ENCODE data around the gene PRAMEF1.
"Not testable (repeated sequence)": the region's sequence is repeated elsewhere in the genome, so short reads cannot be mapped to it uniquely, and the experiment has no call there.

Gene PRAMEF1

DNA sequence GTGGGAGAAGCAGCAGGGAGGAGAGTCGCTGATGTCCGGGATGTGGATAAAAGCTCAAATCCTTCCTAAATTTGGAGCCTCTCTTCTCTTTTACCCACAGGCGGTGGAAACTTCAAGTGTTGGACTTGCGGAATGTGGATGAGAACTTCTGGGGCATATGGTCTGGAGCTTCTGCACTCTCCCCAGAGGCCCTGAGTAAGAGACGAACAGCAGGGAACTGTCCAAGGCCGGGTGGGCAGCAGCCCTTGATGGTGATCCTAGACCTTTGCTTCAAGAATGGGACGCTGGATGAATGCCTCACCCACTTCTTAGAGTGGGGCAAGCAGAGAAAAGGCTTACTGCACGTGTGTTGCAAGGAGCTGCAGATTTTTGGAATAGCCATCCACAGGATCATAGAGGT is 15.8 kb upstream of the PRAMEF1 start:
- Histone ChIP-seq H3K4me3 (ENCODE audit: low read length) (no peak overlapping the region), H3K4me2 (ENCODE audit: low read length) (no peak overlapping the region), H2AFZ (ENCODE audit: low read depth, low read length) (no peak overlapping the region), H3K79me2 (ENCODE audit: low read length) (no peaks in the 10 kb centered on the region), H4K20me1 (ENCODE audit: insufficient read depth, low read length) (no peaks in the 10 kb centered on the region), H3K4me1 (ENCODE audit: low read length) (no peaks in the 10 kb centered on the region), H3K9me3 (ENCODE audit: insufficient read depth, low read length) (no peaks in the 10 kb centered on the region), H3K27ac (ENCODE audit: low read length) (no peak overlapping the region), H3K9ac (ENCODE audit: low read length) (no peak overlapping the region), H3K36me3 (replicated peaks; ENCODE audit: low read depth, low read length) (no peaks in the 10 kb centered on the region), H3K27me3 (ENCODE audit: low read depth, low read length) (no peaks in the 10 kb centered on the region)
- TF ChIP-seq EZH2phosphoT487 (IDR thresholded peaks at IDR 0.05; ENCODE audit: low read depth), result no peak
- TF ChIP-seq, protein P1, sequence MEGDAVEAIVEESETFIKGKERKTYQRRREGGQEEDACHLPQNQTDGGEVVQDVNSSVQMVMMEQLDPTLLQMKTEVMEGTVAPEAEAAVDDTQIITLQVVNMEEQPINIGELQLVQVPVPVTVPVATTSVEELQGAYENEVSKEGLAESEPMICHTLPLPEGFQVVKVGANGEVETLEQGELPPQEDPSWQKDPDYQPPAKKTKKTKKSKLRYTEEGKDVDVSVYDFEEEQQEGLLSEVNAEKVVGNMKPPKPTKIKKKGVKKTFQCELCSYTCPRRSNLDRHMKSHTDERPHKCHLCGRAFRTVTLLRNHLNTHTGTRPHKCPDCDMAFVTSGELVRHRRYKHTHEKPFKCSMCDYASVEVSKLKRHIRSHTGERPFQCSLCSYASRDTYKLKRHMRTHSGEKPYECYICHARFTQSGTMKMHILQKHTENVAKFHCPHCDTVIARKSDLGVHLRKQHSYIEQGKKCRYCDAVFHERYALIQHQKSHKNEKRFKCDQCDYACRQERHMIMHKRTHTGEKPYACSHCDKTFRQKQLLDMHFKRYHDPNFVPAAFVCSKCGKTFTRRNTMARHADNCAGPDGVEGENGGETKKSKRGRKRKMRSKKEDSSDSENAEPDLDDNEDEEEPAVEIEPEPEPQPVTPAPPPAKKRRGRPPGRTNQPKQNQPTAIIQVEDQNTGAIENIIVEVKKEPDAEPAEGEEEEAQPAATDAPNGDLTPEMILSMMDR (IDR thresholded peaks at IDR 0.05; ENCODE audit: low read depth, low read length), result no peak

DNA sequence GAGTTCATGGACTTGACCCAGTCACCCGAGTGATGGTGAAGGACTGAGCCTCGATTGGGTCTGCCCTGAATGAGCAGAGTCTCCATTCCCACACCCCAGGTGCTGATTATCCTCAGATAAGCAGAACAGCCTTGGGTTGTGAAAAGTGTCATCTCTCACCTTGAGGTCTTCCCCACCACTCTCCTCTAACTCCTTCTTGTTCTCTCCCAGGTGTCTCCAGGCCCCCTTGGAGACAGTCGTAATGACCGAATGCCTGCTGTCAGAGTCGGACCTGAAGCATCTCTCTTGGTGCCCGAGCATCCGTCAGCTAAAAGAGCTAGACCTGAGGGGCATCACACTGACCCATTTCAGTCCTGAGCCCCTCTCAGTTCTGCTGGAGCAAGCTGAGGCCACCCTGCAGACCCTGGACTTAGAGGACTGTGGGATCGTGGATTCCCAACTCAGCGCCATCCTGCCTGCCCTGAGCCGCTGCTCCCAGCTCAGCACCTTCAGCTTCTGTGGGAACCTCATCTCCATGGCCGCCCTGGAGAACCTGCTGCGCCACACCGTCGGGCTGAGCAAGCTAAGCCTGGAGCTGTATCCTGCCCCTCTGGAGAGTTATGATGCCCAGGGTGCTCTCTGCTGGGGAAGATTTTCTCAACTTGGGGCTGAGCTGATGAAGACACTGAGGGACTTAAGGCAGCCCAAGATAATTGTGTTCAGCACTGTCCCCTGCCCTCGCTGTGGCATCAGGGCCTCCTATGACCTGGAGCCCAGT is 14.2 kb upstream of the PRAMEF1 start:
- Histone ChIP-seq H3K27ac (ENCODE audit: low read length) (no peak overlapping the region), H3K4me3 (ENCODE audit: low read length) (no peak overlapping the region), H3K4me1 (ENCODE audit: low read length) (no peaks in the 10 kb centered on the region), H3K27me3 (ENCODE audit: low read depth, low read length) (no peaks in the 10 kb centered on the region), H3K9me3 (ENCODE audit: insufficient read depth, low read length) (no peaks in the 10 kb centered on the region), H3K36me3 (replicated peaks; ENCODE audit: low read depth, low read length) (no peaks in the 10 kb centered on the region), H3K4me2 (ENCODE audit: low read length) (no peak overlapping the region), H3K79me2 (ENCODE audit: low read length) (no peaks in the 10 kb centered on the region), H4K20me1 (ENCODE audit: insufficient read depth, low read length) (no peaks in the 10 kb centered on the region), H3K9ac (ENCODE audit: low read length) (no peak overlapping the region), H2AFZ (ENCODE audit: low read depth, low read length) (no peak overlapping the region)
- TF ChIP-seq, protein P1 (IDR thresholded peaks at IDR 0.05; ENCODE audit: low read depth, low read length), result no peak
- TF ChIP-seq EZH2phosphoT487 (IDR thresholded peaks at IDR 0.05; ENCODE audit: low read depth), result no peak

GRCh38 chr1:12778061-12778460 is 13.1 kb upstream of the PRAMEF1 start:
- Histone ChIP-seq H3K27ac (ENCODE audit: low read length) (no peak overlapping the region), H3K4me3 (ENCODE audit: low read length) (no peak overlapping the region), H4K20me1 (ENCODE audit: insufficient read depth, low read length) (no peaks in the 10 kb centered on the region), H3K36me3 (replicated peaks; ENCODE audit: low read depth, low read length) (no peaks in the 10 kb centered on the region), H3K4me2 (ENCODE audit: low read length) (no peak overlapping the region), H3K9ac (ENCODE audit: low read length) (no peak overlapping the region), H3K4me1 (ENCODE audit: low read length) (no peaks in the 10 kb centered on the region), H2AFZ (ENCODE audit: low read depth, low read length) (no peak overlapping the region), H3K79me2 (ENCODE audit: low read length) (no peaks in the 10 kb centered on the region), H3K9me3 (ENCODE audit: insufficient read depth, low read length) (no peaks in the 10 kb centered on the region), H3K27me3 (ENCODE audit: low read depth, low read length) (no peaks in the 10 kb centered on the region)
- no peak for TF ChIP-seq EZH2phosphoT487 (IDR thresholded peaks at IDR 0.05; ENCODE audit: low read depth)
- TF ChIP-seq, protein P1 (IDR thresholded peaks at IDR 0.05; ENCODE audit: low read depth, low read length), result no peak

DNA sequence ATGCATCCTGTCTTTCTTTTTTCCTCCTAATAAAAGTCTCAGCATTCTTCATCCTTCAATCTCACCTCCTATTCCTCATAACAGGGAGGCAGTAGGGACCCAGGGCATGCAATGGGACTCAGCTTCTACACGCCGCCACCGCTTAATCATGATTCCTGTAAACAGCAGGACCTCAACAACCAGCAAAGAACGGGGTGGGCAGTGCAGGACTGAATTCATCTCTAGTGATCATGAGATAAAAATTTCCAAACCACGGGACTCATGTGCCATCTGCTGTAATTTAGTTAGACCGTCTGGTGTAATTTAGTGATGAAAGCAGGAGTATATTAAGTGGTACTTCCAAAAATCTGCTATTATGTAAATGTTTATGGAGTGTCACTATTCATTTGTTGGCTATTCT is 12.3 kb upstream of the PRAMEF1 start:
- Histone ChIP-seq H3K4me1 (ENCODE audit: low read length) (no peaks in the 10 kb centered on the region), H2AFZ (ENCODE audit: low read depth, low read length) (no peak overlapping the region), H3K9ac (ENCODE audit: low read length) (no peak overlapping the region), H3K9me3 (ENCODE audit: insufficient read depth, low read length) (no peaks in the 10 kb centered on the region), H3K27me3 (ENCODE audit: low read depth, low read length) (no peaks in the 10 kb centered on the region), H3K4me3 (ENCODE audit: low read length) (no peak overlapping the region), H3K4me2 (ENCODE audit: low read length) (no peak overlapping the region), H3K36me3 (replicated peaks; ENCODE audit: low read depth, low read length) (no peaks in the 10 kb centered on the region), H4K20me1 (ENCODE audit: insufficient read depth, low read length) (no peaks in the 10 kb centered on the region), H3K27ac (ENCODE audit: low read length) (no peak overlapping the region), H3K79me2 (ENCODE audit: low read length) (no peaks in the 10 kb centered on the region)
- TF ChIP-seq EZH2phosphoT487 (IDR thresholded peaks at IDR 0.05; ENCODE audit: low read depth), result no peak
- TF ChIP-seq, protein P1 (IDR thresholded peaks at IDR 0.05; ENCODE audit: low read depth, low read length), result no peak

DNA sequence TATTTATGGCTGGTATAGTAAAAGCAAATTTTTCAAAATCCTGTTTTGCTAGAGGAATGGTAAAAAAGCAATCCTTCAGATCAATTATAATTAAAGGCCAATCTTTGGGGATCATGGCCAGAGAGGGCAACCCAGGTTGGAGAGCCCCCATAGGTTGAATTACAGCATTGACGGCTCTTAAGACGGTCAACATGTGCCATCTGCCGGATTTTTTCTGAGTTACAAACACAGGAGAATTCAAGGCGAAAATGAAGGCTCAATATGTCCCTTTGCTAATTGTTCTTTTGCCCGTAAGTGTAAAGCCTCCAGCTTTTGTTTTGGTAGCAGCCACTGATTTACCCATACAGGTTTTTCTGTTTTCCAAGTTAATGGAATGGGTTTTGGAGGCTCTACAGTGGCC is 9.7 kb upstream of the PRAMEF1 start:
- H3K27me3 ChIP-seq (ENCODE audit: low read depth, low read length); H4K20me1 ChIP-seq (ENCODE audit: insufficient read depth, low read length); H3K27ac ChIP-seq (ENCODE audit: low read length); H3K4me1 ChIP-seq (ENCODE audit: low read length); H3K4me3 ChIP-seq (ENCODE audit: low read length); H3K9ac ChIP-seq (ENCODE audit: low read length); H3K79me2 ChIP-seq (ENCODE audit: low read length); H3K4me2 ChIP-seq (ENCODE audit: low read length); H3K9me3 ChIP-seq (ENCODE audit: insufficient read depth, low read length); H3K36me3 ChIP-seq (replicated peaks; ENCODE audit: low read depth, low read length); H2AFZ ChIP-seq (ENCODE audit: low read depth, low read length): not testable (repeated sequence)

GRCh38 chr1:12783783-12784182 is 7.4 kb upstream of the PRAMEF1 start:
- H3K4me2 ChIP-seq (ENCODE audit: low read length); H3K4me3 ChIP-seq (ENCODE audit: low read length); H2AFZ ChIP-seq (ENCODE audit: low read depth, low read length); H3K4me1 ChIP-seq (ENCODE audit: low read length); H3K9me3 ChIP-seq (ENCODE audit: insufficient read depth, low read length); H3K36me3 ChIP-seq (replicated peaks; ENCODE audit: low read depth, low read length); H3K9ac ChIP-seq (ENCODE audit: low read length); H4K20me1 ChIP-seq (ENCODE audit: insufficient read depth, low read length); H3K27ac ChIP-seq (ENCODE audit: low read length); H3K27me3 ChIP-seq (ENCODE audit: low read depth, low read length); H3K79me2 ChIP-seq (ENCODE audit: low read length): not testable (repeated sequence)

All from OCI-LY3 (cell line).